ENCODE data around the gene USP35. TPM values are rescaled to one million over a fixed set of nuclear protein-coding genes. Genes with fewer than 3 reads are reported as not detected.

Gene USP35
- total and polyA plus RNA-seq, 2 experiments from 2014 or later = 2.7 to 7.0 TPM

- Histone ChIP-seq H3K79me2 (ENCODE audit: insufficient read depth) (no peaks in the 10 kb centered on the region), H3K4me2 (ENCODE audit: unreplicated experiment) (no peak overlapping the region), H3K9me3 (ENCODE audit: low read depth) (no peaks in the 10 kb centered on the region), H3K9me2 (ENCODE audit: insufficient read depth) (no peaks in the 10 kb centered on the region), H4K20me1 (ENCODE audit: insufficient read depth) (no peaks in the 10 kb centered on the region), H3K27me3 (replicated peaks; ENCODE audit: insufficient read depth) (no peaks in the 10 kb centered on the region), H3F3A (ENCODE audit: insufficient read depth) (peaks cover 20% of the 10 kb centered on the region), H3K4me3 (no peak overlapping the region), H3K4me1 (ENCODE audit: insufficient read depth) (peaks cover 18% of the 10 kb centered on the region), H3K9ac (no peak overlapping the region), H2AFZ (no peak overlapping the region), H3K27ac (no peak overlapping the region), H3K36me3 (ENCODE audit: low read depth) (no peaks in the 10 kb centered on the region)
- in situ Hi-C loops (cut with MboI) = no loop called here
- TF ChIP-seq EZH2 (IDR thresholded peaks at IDR 0.05; ENCODE audit: insufficient read depth, poor library complexity, severe bottlenecking) = no peak
- TF ChIP-seq EZH2phosphoT487 (IDR thresholded peaks at IDR 0.05; ENCODE audit: insufficient read depth, low read depth) = no peak
- WGBS, 2 experiments (ENCODE audit: low coverage in 1 of 2, low lambda C conversion rate in 2 of 2, missing lambda C conversion rate in 2 of 2) = 97% methylated on average over 6 of the region's 6 CpGs
- DNase-seq = no peak
Measured at GRCh38 chr11:78166855-78167469, 21.8 kb upstream of the USP35 start.

- peak overlapping the region; percentile 45 for H3K4me2 ChIP-seq (ENCODE audit: unreplicated experiment)
- H2AFZ ChIP-seq = peak overlapping the region; percentile 70
- no peaks in the 10 kb centered on the region for H3K27me3 ChIP-seq (replicated peaks; ENCODE audit: insufficient read depth)
- no peaks in the 10 kb centered on the region for H4K20me1 ChIP-seq (ENCODE audit: insufficient read depth)
- peak overlapping the region; percentile 76 for H3K9ac ChIP-seq
- H3K36me3 ChIP-seq (ENCODE audit: low read depth) = peaks cover 8% of the 10 kb centered on the region; the same call in 1 of the 2 replicates
- H3K79me2 ChIP-seq (ENCODE audit: insufficient read depth) = no peaks in the 10 kb centered on the region
- no peaks in the 10 kb centered on the region for H3K9me2 ChIP-seq (ENCODE audit: insufficient read depth)
- peaks cover 18% of the 10 kb centered on the region for H3K4me1 ChIP-seq (ENCODE audit: insufficient read depth)
- DNase-seq = peak; percentile 85
- no peaks in the 10 kb centered on the region for H3K9me3 ChIP-seq (ENCODE audit: low read depth)
- H3K27ac ChIP-seq = peak overlapping the region; percentile 92
- WGBS, 2 experiments (ENCODE audit: low coverage in 1 of 2, low lambda C conversion rate in 2 of 2, missing lambda C conversion rate in 2 of 2) = 21 to 24% methylated on average over 16 to 17 of the region's 17 CpGs
- in situ Hi-C loops (cut with MboI) = no loop called here
- no peak for TF ChIP-seq EZH2phosphoT487 (IDR thresholded peaks at IDR 0.05; ENCODE audit: insufficient read depth, low read depth)
- no peak for TF ChIP-seq EZH2 (IDR thresholded peaks at IDR 0.05; ENCODE audit: insufficient read depth, poor library complexity, severe bottlenecking)
- H3K4me3 ChIP-seq = no peak overlapping the region
- peaks cover 20% of the 10 kb centered on the region for H3F3A ChIP-seq (ENCODE audit: insufficient read depth)
Measured at GRCh38 chr11:78168539-78169477, 19.9 kb upstream of the USP35 start.

- Histone ChIP-seq H3K9ac (no peak overlapping the region), H3K79me2 (ENCODE audit: insufficient read depth) (no peaks in the 10 kb centered on the region), H2AFZ (no peak overlapping the region), H3K4me1 (ENCODE audit: insufficient read depth) (peaks cover 18% of the 10 kb centered on the region), H3K36me3 (ENCODE audit: low read depth) (peaks cover 8% of the 10 kb centered on the region; the same call in 1 of the 2 replicates), H3K4me2 (ENCODE audit: unreplicated experiment) (no peak overlapping the region), H3K27me3 (replicated peaks; ENCODE audit: insufficient read depth) (no peaks in the 10 kb centered on the region), H3K9me2 (ENCODE audit: insufficient read depth) (no peaks in the 10 kb centered on the region), H3F3A (ENCODE audit: insufficient read depth) (peaks cover 20% of the 10 kb centered on the region), H3K9me3 (ENCODE audit: low read depth) (no peaks in the 10 kb centered on the region), H3K4me3 (no peak overlapping the region), H3K27ac (no peak overlapping the region), H4K20me1 (ENCODE audit: insufficient read depth) (no peaks in the 10 kb centered on the region)
- WGBS, 2 experiments (ENCODE audit: low coverage in 1 of 2, low lambda C conversion rate in 2 of 2, missing lambda C conversion rate in 2 of 2) = 87 to 91% methylated on average over 11 of the region's 11 CpGs
- in situ Hi-C loops (cut with MboI) = no loop called here
- TF ChIP-seq EZH2phosphoT487 (IDR thresholded peaks at IDR 0.05; ENCODE audit: insufficient read depth, low read depth) = no peak
- no peak for TF ChIP-seq EZH2 (IDR thresholded peaks at IDR 0.05; ENCODE audit: insufficient read depth, poor library complexity, severe bottlenecking)
- DNase-seq = no peak
Measured at GRCh38 chr11:78170413-78170812, 18.3 kb upstream of the USP35 start.

- Histone ChIP-seq H3K9me2 (ENCODE audit: insufficient read depth) (no peaks in the 10 kb centered on the region), H4K20me1 (ENCODE audit: insufficient read depth) (no peaks in the 10 kb centered on the region), H3K9ac (no peak overlapping the region), H3K4me3 (no peak overlapping the region), H2AFZ (no peak overlapping the region), H3K4me2 (ENCODE audit: unreplicated experiment) (no peak overlapping the region), H3F3A (ENCODE audit: insufficient read depth) (peaks cover 20% of the 10 kb centered on the region), H3K27me3 (replicated peaks; ENCODE audit: insufficient read depth) (no peaks in the 10 kb centered on the region), H3K27ac (no peak overlapping the region), H3K79me2 (ENCODE audit: insufficient read depth) (peaks cover under 1% of the 10 kb centered on the region; the same call in 1 of the 2 replicates), H3K36me3 (ENCODE audit: low read depth) (peaks cover 8% of the 10 kb centered on the region; the same call in 1 of the 2 replicates), H3K9me3 (ENCODE audit: low read depth) (no peaks in the 10 kb centered on the region), H3K4me1 (ENCODE audit: insufficient read depth) (peaks cover 18% of the 10 kb centered on the region)
- in situ Hi-C loops (cut with MboI) = no loop called here
- DNase-seq = no peak
- TF ChIP-seq EZH2 (IDR thresholded peaks at IDR 0.05; ENCODE audit: insufficient read depth, poor library complexity, severe bottlenecking) (no peak), EZH2phosphoT487 (IDR thresholded peaks at IDR 0.05; ENCODE audit: insufficient read depth, low read depth) (no peak)
- 77 to 83% methylated on average over 7 of the region's 7 CpGs for WGBS, 2 experiments (ENCODE audit: low coverage in 1 of 2, low lambda C conversion rate in 2 of 2, missing lambda C conversion rate in 2 of 2)
Measured at GRCh38 chr11:78170874-78171549, 17.7 kb upstream of the USP35 start.
